RWPE1 (cell line): Measurements from ENCODE around the gene SHLD1.

Experiments
- CTCF ChIA-PET: fragments of 350-600 bp; sonication (Branson Sonifier 250); formaldehyde crosslinking; extraction: SDS; loops from one replicate; lab custom pipeline; 2021; lab: Yijun Ruan, JAX
- POLR2A ChIA-PET: fragments of 400-600 bp; formaldehyde crosslinking; extraction: SDS; loops from one replicate; lab custom pipeline; 2020; ENCODE audit warnings: antibody characterized with exemption; ENCODE audit not compliant: low non-redundant PET; lab: Yijun Ruan, JAX
- DNase-seq: peaks from one replicate; pipeline ENCODE4 v3.0.0; 2012; ENCODE audit warnings: low spot score
- H3K27ac ChIP-seq: fragments of 450-650 bp; 2 replicates; pipeline ENCODE4 v1.5.1; 2017
- CTCF ChIP-seq: fragments of 450-650 bp; conservative IDR thresholded peaks from 2 replicates; pipeline ENCODE4 v1.5.1; 2017; ENCODE audit warnings: low read depth, mild to moderate bottlenecking

SHLD1 gene

GRCh38 chr20:5895626-5896025 lies 145.4 kb downstream of the SHLD1 start:
- no peak for TF ChIP-seq CTCF
- ChIA-PET CTCF (no interaction called here), POLR2A (no interaction called here)
- DNase-seq: no peak
- H3K27ac ChIP-seq: no peak overlapping the region

- POLR2A ChIA-PET: no interaction called here
- TF ChIP-seq CTCF: no peak
- no peak overlapping the region for H3K27ac ChIP-seq
- DNase-seq: no peak
- CTCF ChIA-PET: no interaction called here
Observed at GRCh38 chr20:5899444-5899843, 149.2 kb downstream of the SHLD1 start.

GRCh38 chr20:5900908-5901307 lies 150.7 kb downstream of the SHLD1 start:
- CTCF ChIA-PET: no interaction called here
- no peak for DNase-seq
- H3K27ac ChIP-seq: no peak overlapping the region
- POLR2A ChIA-PET: no interaction called here
- TF ChIP-seq CTCF: no peak

- POLR2A ChIA-PET: no interaction called here
Observed at GRCh38 chr20:5908981-5909380, 158.8 kb downstream of the SHLD1 start.

GRCh38 chr20:5910186-5910585 lies 160.0 kb downstream of the SHLD1 start:
- CTCF ChIA-PET: no interaction called here

More at GRCh38 chr20:5908981-5909380, 158.8 kb downstream of the SHLD1 start:
- DNase-seq: no peak
- TF ChIP-seq CTCF: no peak
- H3K27ac ChIP-seq: no peak overlapping the region
- CTCF ChIA-PET: no interaction called here

GRCh38 chr20:5913166-5913565 lies 163.0 kb downstream of the SHLD1 start:
- CTCF ChIA-PET: interaction anchor here (0.7 kb wide), 2 partner anchors 34 to 234 kb away, joined by 3 to 5 read pairs; no protein-coding TSS in a partner anchor
- TF ChIP-seq CTCF: no peak
- POLR2A ChIA-PET: no interaction called here

More at GRCh38 chr20:5910186-5910585, 160.0 kb downstream of the SHLD1 start:
- no peak for TF ChIP-seq CTCF
- no peak overlapping the region for H3K27ac ChIP-seq
- POLR2A ChIA-PET: no interaction called here
- no peak for DNase-seq

More at GRCh38 chr20:5913166-5913565, 163.0 kb downstream of the SHLD1 start:
- no peak overlapping the region for H3K27ac ChIP-seq
- DNase-seq: no peak
